Mesodermal cell (in vitro differentiated cells): ENCODE measurements around the gene FXYD1.

ENCODE experiments used
- H3K27ac ChIP-seq: 2 replicates; pipeline ENCODE4 v1.7.0; 2013; ENCODE audit warnings: mild to moderate bottlenecking, low read depth, low read length, moderate library complexity; ENCODE audit not compliant: severe bottlenecking
- H3K36me3 ChIP-seq: 2 replicates; pipeline ENCODE4 v1.7.1; 2013; ENCODE audit warnings: mild to moderate bottlenecking, low read length, moderate library complexity; ENCODE audit not compliant: control insufficient read depth, insufficient read depth
- H3K4me1 ChIP-seq: one replicate; pipeline ENCODE4 v1.7.1; 2013; ENCODE audit warnings: mild to moderate bottlenecking, low read length; ENCODE audit not compliant: insufficient read depth, control insufficient read depth, poor library complexity, severe bottlenecking
- H3K4me3 ChIP-seq: 2 replicates; pipeline ENCODE4 v1.7.0; 2013; ENCODE audit warnings: low read length, control low read depth, mild to moderate bottlenecking; ENCODE audit not compliant: insufficient read depth, poor library complexity, severe bottlenecking; ENCODE audit errors: extremely low read depth
- H3K9me3 ChIP-seq: 2 replicates; pipeline ENCODE4 v1.7.1; 2013; ENCODE audit warnings: mild to moderate bottlenecking, low read length, moderate library complexity; ENCODE audit not compliant: control insufficient read depth
- WGBS, 2 experiments: methylation state at CpG; one replicate each; pipeline ENCODE4 v1.1.5; 2013; ENCODE audit warnings: missing lambda C conversion rate in 2 of 2; ENCODE audit not compliant: insufficient coverage in 2 of 2; 5-methylcytosine and 5-hydroxymethylcytosine counted together

The FXYD1 gene

DNA sequence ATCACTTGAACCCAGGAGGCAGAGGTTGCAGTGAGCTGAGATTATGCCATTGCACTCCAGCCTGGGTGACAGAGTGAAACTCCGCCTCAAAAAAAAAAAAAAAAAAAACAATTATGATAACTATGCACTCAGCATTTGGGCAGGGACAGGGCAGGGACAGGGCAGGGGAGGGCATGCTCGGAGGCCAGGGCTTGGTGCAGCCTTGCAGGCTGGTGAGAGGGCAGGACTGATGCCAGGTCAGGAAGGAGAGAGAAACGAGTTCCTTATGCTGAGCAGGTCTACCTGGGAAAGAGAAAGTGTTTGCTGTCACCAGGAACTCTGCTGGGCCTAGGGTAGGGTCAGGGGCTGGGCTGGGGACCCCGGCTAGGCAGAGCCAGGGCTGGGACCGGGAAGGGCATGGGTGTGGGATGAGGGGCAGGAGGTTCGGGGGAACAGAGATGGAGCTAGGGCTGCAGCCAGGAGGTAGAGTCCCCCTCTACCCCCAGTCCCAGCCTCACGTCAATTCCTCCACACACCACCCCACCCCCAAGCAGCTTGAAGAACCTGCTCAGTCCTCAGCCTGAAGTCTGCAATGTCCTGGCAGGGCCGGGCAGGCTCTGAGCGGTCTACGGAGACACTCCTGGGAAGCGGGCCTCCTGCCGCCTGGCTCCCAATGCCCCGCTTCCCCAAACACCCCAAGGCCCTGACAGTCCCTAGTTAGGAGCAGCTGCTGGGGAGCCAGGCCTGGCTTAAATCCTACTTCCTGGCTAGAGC is 20.2 kb upstream of the FXYD1 start:
- no peaks in the 10 kb centered on the region for H3K9me3 ChIP-seq
- H3K27ac ChIP-seq = no peak overlapping the region
- WGBS, 2 experiments = 84 to 88% methylated on average over 9 of the region's 13 CpGs
- H3K4me1 ChIP-seq = peaks cover 5% of the 10 kb centered on the region
- no peaks in the 10 kb centered on the region for H3K36me3 ChIP-seq
- no peak overlapping the region for H3K4me3 ChIP-seq

- H3K9me3 ChIP-seq = no peaks in the 10 kb centered on the region
- H3K27ac ChIP-seq = no peak overlapping the region
- 79 to 90% methylated on average over 11 to 14 of the region's 14 CpGs for WGBS, 2 experiments
- no peak overlapping the region for H3K4me3 ChIP-seq
- peaks cover 5% of the 10 kb centered on the region for H3K4me1 ChIP-seq
- no peaks in the 10 kb centered on the region for H3K36me3 ChIP-seq
Observed at GRCh38 chr19:35119091-35119490, 19.5 kb upstream of the FXYD1 start.

DNA sequence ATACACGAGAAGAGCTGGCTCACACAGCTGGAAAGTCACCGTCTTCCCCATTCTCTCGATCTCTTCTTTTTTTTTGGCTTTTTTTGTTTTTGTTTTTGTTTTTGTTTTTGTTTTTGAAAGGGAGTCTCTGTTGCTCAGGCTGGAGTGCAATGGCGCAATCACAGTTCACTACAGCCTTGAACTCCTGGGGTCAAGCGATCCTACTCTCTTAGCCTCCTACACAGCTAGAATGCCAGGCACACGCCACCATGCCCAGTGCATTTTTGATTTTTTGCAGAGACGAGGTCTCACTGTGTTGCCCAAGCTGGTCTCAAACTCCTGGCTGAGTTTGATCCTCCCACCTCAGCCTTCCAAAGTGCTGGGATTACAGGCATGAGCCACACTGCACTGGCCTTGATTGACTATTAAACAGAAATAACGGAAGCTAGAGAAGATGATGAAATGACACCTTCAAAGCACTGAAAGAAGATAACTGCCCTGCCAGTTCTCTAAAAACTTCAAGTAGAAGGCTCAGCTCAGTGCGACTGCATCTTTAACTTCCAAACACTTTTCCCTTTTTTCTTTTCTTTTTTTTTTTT is 19.0 kb upstream of the FXYD1 start:
- Histone ChIP-seq H3K4me1 (peaks cover 5% of the 10 kb centered on the region), H3K36me3 (no peaks in the 10 kb centered on the region), H3K27ac (no peak overlapping the region), H3K4me3 (no peak overlapping the region), H3K9me3 (no peaks in the 10 kb centered on the region)
- 90 to 100% methylated on average over 7 to 8 of the region's 9 CpGs for WGBS, 2 experiments

- Histone ChIP-seq H3K27ac (no peak overlapping the region), H3K36me3 (no peaks in the 10 kb centered on the region), H3K9me3 (no peaks in the 10 kb centered on the region), H3K4me3 (no peak overlapping the region), H3K4me1 (no peaks in the 10 kb centered on the region)
- 89 to 98% methylated on average over 5 to 7 of the region's 7 CpGs for WGBS, 2 experiments
Observed at GRCh38 chr19:35120492-35120891, 18.1 kb upstream of the FXYD1 start.

DNA sequence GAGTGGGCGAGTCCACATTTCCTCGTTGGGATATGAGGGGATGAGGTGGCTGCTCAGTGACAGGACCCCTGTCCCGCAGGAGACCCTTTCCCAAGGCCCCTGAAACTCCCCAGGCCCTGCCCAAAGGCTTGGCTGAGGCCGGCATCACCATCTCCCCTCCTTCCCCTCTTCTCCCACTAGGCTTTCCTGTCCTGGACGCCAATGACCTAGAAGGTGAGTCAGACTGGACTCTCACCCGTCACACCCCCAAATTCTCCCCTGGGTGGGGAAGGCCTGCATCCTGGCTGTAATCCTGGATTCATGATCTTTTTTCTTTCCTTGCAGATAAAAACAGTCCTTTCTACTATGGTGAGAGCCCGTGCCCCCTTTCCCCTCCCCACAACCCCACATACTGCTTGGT is 17.7 kb upstream of the FXYD1 start:
- H3K9me3 ChIP-seq = no peaks in the 10 kb centered on the region
- 83 to 95% methylated on average over 1 to 6 of the region's 7 CpGs for WGBS, 2 experiments
- H3K27ac ChIP-seq = no peak overlapping the region
- no peaks in the 10 kb centered on the region for H3K4me1 ChIP-seq
- no peaks in the 10 kb centered on the region for H3K36me3 ChIP-seq
- H3K4me3 ChIP-seq = no peak overlapping the region

DNA sequence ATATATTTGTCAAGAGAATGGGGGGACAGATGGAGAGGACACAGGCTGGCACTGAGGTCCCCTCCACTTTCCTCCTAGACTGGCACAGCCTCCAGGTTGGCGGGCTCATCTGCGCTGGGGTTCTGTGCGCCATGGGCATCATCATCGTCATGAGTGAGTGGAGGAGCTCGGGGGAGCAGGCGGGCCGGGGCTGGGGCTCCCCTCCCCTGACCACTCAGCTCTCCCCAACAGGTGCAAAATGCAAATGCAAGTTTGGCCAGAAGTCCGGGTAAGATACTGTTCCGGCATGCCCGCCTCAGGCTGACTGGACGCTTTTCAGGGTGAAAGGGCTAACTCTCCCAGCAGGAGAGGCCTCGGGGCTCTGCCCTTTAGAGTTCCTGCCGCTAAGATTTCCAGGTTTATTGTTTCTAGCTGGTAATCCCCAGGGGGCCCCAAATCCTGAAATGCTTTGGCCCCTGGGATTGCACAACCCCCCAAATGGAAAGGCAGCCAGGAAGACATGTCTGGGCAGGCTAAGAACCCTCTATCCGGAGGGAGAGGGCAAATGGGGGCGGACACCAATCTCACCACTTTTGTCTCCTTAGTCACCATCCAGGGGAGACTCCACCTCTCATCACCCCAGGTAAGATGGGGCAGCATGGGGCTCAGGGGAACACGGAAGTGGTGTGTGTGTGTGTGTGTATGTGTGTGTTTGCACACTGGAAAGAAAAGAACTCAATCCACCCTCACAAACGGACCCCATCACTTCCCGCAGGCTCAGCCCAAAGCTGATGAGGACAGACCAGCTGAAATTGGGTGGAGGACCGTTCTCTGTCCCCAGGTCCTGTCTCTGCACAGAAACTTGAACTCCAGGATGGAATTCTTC is 15.7 kb upstream of the FXYD1 start:
- Histone ChIP-seq H3K4me3 (no peak overlapping the region), H3K9me3 (no peaks in the 10 kb centered on the region), H3K36me3 (no peaks in the 10 kb centered on the region), H3K4me1 (no peaks in the 10 kb centered on the region), H3K27ac (no peak overlapping the region)
- 79 to 83% methylated on average over 11 to 14 of the region's 19 CpGs for WGBS, 2 experiments

DNA sequence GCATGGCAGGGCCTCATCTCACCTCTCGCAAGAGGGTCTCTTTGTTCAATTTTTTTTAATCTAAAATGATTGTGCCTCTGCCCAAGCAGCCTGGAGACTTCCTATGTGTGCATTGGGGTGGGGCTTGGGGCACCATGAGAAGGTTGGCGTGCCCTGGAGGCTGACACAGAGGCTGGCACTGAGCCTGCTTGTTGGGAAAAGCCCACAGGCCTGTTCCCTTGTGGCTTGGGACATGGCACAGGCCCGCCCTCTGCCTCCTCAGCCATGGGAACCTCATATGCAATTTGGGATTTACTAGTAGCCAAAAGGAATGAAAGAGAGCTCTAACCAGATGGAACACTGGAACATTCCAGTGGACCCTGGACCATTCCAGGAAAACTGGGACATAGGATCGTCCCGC is 15.1 kb upstream of the FXYD1 start:
- no peaks in the 10 kb centered on the region for H3K4me1 ChIP-seq
- WGBS, 2 experiments = 90 to 93% methylated on average over 2 to 4 of the region's 5 CpGs
- H3K4me3 ChIP-seq = no peak overlapping the region
- no peak overlapping the region for H3K27ac ChIP-seq
- H3K9me3 ChIP-seq = no peaks in the 10 kb centered on the region
- H3K36me3 ChIP-seq = no peaks in the 10 kb centered on the region

- Histone ChIP-seq H3K4me1 (no peaks in the 10 kb centered on the region), H3K36me3 (no peaks in the 10 kb centered on the region), H3K4me3 (no peak overlapping the region), H3K9me3 (no peaks in the 10 kb centered on the region), H3K27ac (no peak overlapping the region)
- 91 to 94% methylated on average over 38 to 42 of the region's 42 CpGs for WGBS, 2 experiments
Observed at GRCh38 chr19:35124098-35125060, 14.2 kb upstream of the FXYD1 start.

DNA sequence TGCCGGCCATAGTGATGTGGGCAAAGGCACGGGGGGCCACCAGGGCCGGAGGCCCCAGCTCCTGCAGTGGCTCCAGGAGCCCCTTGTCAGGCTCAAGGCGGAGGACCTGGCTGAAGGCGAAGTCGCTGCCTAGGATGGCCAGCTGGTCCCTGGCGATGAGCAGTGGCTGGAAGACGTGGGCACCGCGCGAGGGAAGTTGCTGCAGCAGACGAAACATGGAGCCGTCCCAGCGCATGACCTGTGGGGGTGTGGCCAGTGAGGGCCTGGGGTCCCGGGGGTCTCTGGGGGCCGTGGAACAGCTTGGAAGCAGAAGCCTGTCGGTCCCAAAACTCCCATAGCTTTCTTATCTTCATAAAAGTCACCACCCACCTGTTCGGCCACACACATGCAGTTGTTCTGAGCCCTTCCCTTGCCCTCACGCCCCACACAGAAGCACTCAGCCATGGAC is 13.3 kb upstream of the FXYD1 start:
- Histone ChIP-seq H3K4me1 (no peaks in the 10 kb centered on the region), H3K27ac (no peak overlapping the region), H3K4me3 (no peak overlapping the region), H3K36me3 (no peaks in the 10 kb centered on the region), H3K9me3 (no peaks in the 10 kb centered on the region)
- whole genome bisulfite sequencing, 2 experiments = 97% methylated on average over 18 to 19 of the region's 19 CpGs
